ENCODE results near the gene CACNG4. TPM values are rescaled to one million over a fixed set of nuclear protein-coding genes. Genes with fewer than 3 reads are reported as not detected.

CACNG4 gene
- total RNA-seq, 1 donor from 2014 or later = 0.36 TPM

- intact Hi-C loops (cut with DNase I) = no loop called here
- DNase-seq (ENCODE audit: low spot score) = no peak
- ATAC-seq = no peak
These were observed 85.6 kb downstream of the CACNG4 start for GRCh38 chr17:67050066-67050465.

GRCh38 chr17:67050471-67051154 is 86.1 kb downstream of the CACNG4 start:
- intact Hi-C loops (cut with DNase I) = no loop called here
- ATAC-seq (no peak), DNase-seq (ENCODE audit: low spot score) (peak; percentile 21)

- ATAC-seq = no peak
- DNase-seq (ENCODE audit: low spot score) = no peak
- intact Hi-C loops (cut with DNase I) = no loop called here
These were observed 86.6 kb downstream of the CACNG4 start for GRCh38 chr17:67051155-67051538.

- DNase-seq (ENCODE audit: low spot score) = no peak
- no peak for ATAC-seq
- intact Hi-C loops (cut with DNase I) = no loop called here
These were observed 87.3 kb downstream of the CACNG4 start for GRCh38 chr17:67051837-67052236.

- ATAC-seq = no peak
- DNase-seq (ENCODE audit: low spot score) = no peak
- intact Hi-C loops (cut with DNase I) = loop anchor here (1.0 kb wide), 1 partner anchor 18 kb away; no protein-coding TSS in a partner anchor
These were observed 88.4 kb downstream of the CACNG4 start for GRCh38 chr17:67052720-67053437.

GRCh38 chr17:67053438-67054000 is 89.0 kb downstream of the CACNG4 start:
- intact Hi-C loops (cut with DNase I) = loop anchor here (1.0 kb wide), 1 partner anchor 18 kb away; no protein-coding TSS in a partner anchor
- no peak for ATAC-seq
- no peak for DNase-seq (ENCODE audit: low spot score)

GRCh38 chr17:67054011-67054591 is 89.6 kb downstream of the CACNG4 start:
- intact Hi-C loops (cut with DNase I) = no loop called here

GRCh38 chr17:67054608-67055007 is 90.1 kb downstream of the CACNG4 start:
- intact Hi-C loops (cut with DNase I) = no loop called here
- no peak for DNase-seq (ENCODE audit: low spot score)
- no peak for ATAC-seq

More at GRCh38 chr17:67054011-67054591, 89.6 kb downstream of the CACNG4 start:
- no peak for ATAC-seq
- DNase-seq (ENCODE audit: low spot score) = no peak

GRCh38 chr17:67055041-67055443 is 90.5 kb downstream of the CACNG4 start:
- DNase-seq (ENCODE audit: low spot score) (peak; percentile 42), ATAC-seq (no peak)
- intact Hi-C loops (cut with DNase I) = no loop called here

GRCh38 chr17:67055811-67056745 is 91.6 kb downstream of the CACNG4 start:
- no peak for ATAC-seq
- no peak for DNase-seq (ENCODE audit: low spot score)
- intact Hi-C loops (cut with DNase I) = no loop called here

GRCh38 chr17:67056746-67057490 is 92.4 kb downstream of the CACNG4 start:
- intact Hi-C loops (cut with DNase I) = no loop called here
- DNase-seq (ENCODE audit: low spot score) (no peak), ATAC-seq (no peak)

GRCh38 chr17:67058036-67058435 is 93.5 kb downstream of the CACNG4 start:
- DNase-seq (ENCODE audit: low spot score) = no peak
- intact Hi-C loops (cut with DNase I) = no loop called here
- ATAC-seq = no peak

- ATAC-seq (no peak), DNase-seq (ENCODE audit: low spot score) (no peak)
- intact Hi-C loops (cut with DNase I) = no loop called here
These were observed 94.9 kb downstream of the CACNG4 start for GRCh38 chr17:67059372-67059771.

GRCh38 chr17:67063141-67063540 is 98.6 kb downstream of the CACNG4 start:
- no peak for DNase-seq (ENCODE audit: low spot score)
- intact Hi-C loops (cut with DNase I) = no loop called here
- no peak for ATAC-seq

- ATAC-seq (no peak), DNase-seq (ENCODE audit: low spot score) (no peak)
- intact Hi-C loops (cut with DNase I) = no loop called here
These were observed 102.2 kb downstream of the CACNG4 start for GRCh38 chr17:67066717-67067116.

GRCh38 chr17:67067571-67068482 is 103.3 kb downstream of the CACNG4 start:
- intact Hi-C loops (cut with DNase I) = no loop called here
- no peak for DNase-seq (ENCODE audit: low spot score)
- ATAC-seq = no peak

- no peak for ATAC-seq
- DNase-seq (ENCODE audit: low spot score) = no peak
- intact Hi-C loops (cut with DNase I) = no loop called here
These were observed 104.5 kb downstream of the CACNG4 start for GRCh38 chr17:67068999-67069398.
